Dendritic cell treated with granulocyte-macrophage colony-stimulating factor and Interleukin-4, amounts not matched to agents 40 ng/mL and 50 ng/mL, for 4 days (primary cell): Measurements from ENCODE around the gene ZBTB17.
"Not testable (repeated sequence)": the region's sequence is repeated elsewhere in the genome, so short reads cannot be mapped to it uniquely, and the experiment has no call there.

ENCODE experiments used
- H3K27ac Mint-ChIP-seq: one replicate; pipeline ENCODE4 v1.8.0; 2022; ENCODE audit warnings: mild to moderate bottlenecking, mixed read lengths
- H3K27me3 Mint-ChIP-seq: one replicate; pipeline ENCODE4 v1.8.0; 2022; ENCODE audit warnings: mild to moderate bottlenecking, mixed read lengths
- H3K36me3 Mint-ChIP-seq: one replicate; pipeline ENCODE4 v1.8.0; 2022; ENCODE audit warnings: low read depth, mixed read lengths
- H3K4me1 Mint-ChIP-seq: one replicate; pipeline ENCODE4 v1.8.0; 2022; ENCODE audit warnings: low read depth, mixed read lengths
- H3K4me3 Mint-ChIP-seq: one replicate; pipeline ENCODE4 v1.8.0; 2022; ENCODE audit warnings: mild to moderate bottlenecking, moderate library complexity, mixed read lengths
- H3K9me3 Mint-ChIP-seq: one replicate; pipeline ENCODE4 v1.8.0; 2022; ENCODE audit warnings: mixed read lengths
- intact Hi-C: fragments of 100-400 bp; cut with micrococcal nuclease; formaldehyde crosslinking; loops from one replicate; pipeline ENCODE4 v1.15.0; 2022

Gene ZBTB17

GRCh38 chr1:16005597-16005996 lies 29.7 kb upstream of the ZBTB17 start:
- peaks cover 4% of the 10 kb centered on the region for H3K27me3 Mint-ChIP-seq
- H3K4me1 Mint-ChIP-seq: no peaks in the 10 kb centered on the region
- no peaks in the 10 kb centered on the region for H3K36me3 Mint-ChIP-seq
- intact Hi-C loops: no loop called here
- no peak overlapping the region for H3K4me3 Mint-ChIP-seq
- no peak overlapping the region for H3K27ac Mint-ChIP-seq
- H3K9me3 Mint-ChIP-seq: no peaks in the 10 kb centered on the region

DNA sequence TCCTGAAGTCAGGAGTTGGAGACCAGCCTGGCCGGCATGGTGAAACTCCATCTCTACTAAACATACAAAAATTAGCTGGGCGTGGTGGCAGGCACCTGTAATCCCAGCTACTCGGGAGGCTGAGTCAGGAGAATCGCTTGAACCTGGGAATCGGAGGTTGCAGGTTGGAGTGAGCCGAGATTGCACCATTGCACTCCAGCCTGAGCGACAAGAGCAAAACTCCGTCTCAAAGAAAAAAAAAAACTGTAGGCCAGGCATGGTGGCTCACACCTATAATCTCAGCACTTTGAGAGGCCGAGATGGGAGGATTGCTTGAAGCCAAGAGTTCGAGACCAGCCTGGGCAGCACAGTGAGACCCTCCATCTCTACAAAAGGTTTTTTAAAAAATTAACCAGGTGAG lies 25.4 kb upstream of the ZBTB17 start:
- H3K9me3 Mint-ChIP-seq, H3K4me1 Mint-ChIP-seq, H3K36me3 Mint-ChIP-seq, intact Hi-C loops, H3K27me3 Mint-ChIP-seq, H3K4me3 Mint-ChIP-seq, H3K27ac Mint-ChIP-seq: not testable (repeated sequence)

DNA sequence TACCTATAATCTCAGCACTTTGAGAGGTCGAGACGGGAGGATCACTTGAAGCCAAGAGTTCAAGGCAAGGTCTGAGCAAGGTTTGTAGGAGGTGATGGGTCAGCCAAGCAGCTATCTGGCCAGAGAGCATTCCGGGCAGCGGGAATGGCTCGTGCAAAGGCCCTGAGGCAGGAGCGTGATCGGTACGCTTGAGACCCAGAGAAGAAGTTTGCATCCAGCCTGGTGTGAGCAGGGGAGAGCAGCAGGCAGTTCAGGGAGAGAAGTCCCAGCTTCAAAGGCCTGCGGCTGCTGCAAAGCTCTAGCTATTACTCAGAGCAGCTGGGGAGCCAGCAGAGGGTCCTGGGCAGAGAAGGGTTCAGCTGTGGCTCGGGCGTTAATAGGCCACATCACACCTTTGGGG lies 23.0 kb upstream of the ZBTB17 start:
- intact Hi-C loops: no loop called here
- no peak overlapping the region for H3K27ac Mint-ChIP-seq
- no peak overlapping the region for H3K4me3 Mint-ChIP-seq
- H3K4me1 Mint-ChIP-seq: no peaks in the 10 kb centered on the region
- H3K9me3 Mint-ChIP-seq: no peaks in the 10 kb centered on the region
- H3K27me3 Mint-ChIP-seq: peaks cover 8% of the 10 kb centered on the region
- no peaks in the 10 kb centered on the region for H3K36me3 Mint-ChIP-seq

DNA sequence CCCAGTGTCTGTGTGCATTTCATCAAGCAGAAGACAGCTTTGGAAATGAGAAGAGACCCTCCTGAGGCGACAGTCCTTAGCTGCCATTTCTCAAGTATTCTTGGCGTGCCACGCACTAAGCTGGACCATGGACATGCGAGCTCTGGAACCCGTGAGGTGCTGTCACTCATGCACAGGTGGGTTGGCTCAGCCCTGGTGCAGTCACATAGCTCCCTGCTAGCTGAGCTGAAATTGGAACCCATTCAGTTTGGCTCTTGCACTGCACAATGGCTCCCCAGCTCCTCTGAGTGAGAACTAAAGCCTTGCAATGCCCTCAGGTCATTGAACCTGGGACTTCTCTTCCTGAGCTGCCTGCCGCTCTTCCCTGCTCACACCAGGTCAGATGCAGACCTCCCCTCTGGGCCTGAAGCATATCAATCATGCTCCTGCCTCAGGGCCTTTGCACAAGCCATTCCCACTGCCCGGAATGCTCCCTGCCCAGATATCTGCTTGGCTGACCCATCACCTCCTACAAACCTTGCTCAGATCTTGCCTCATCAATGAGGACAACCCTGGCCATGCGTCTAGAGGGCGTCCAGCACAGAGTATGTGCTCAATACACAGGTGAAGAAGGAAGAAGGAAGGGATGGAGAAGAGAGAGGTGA lies 21.9 kb upstream of the ZBTB17 start:
- intact Hi-C loops: no loop called here
- no peak overlapping the region for H3K27ac Mint-ChIP-seq
- no peaks in the 10 kb centered on the region for H3K4me1 Mint-ChIP-seq
- peaks cover 8% of the 10 kb centered on the region for H3K27me3 Mint-ChIP-seq
- H3K4me3 Mint-ChIP-seq: no peak overlapping the region
- no peaks in the 10 kb centered on the region for H3K9me3 Mint-ChIP-seq
- H3K36me3 Mint-ChIP-seq: no peaks in the 10 kb centered on the region

DNA sequence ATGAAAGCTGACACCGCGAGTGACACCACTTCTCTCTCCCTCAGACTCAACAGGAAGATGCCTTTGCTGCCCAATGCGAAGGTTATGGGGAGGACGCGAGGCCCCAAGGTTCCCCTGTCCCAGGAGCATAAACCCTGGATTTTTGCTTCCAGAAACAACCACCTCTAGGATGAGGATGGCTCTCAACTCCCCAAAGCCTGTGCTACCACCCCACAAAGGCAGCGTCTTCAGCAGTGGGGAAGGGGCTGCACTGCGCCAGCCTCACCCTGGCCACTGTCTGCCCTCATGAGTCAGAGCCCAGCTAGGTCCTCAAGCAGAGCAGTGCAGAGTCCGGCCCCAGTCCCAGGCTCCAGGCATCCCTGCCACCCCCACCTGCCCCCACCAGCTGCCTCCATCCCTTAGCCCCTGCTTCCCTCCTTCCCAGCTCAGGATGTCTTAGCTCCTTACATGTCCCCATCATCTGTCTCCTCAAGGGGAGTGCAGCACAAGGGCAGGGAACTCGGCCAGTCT lies 21.2 kb upstream of the ZBTB17 start:
- H3K9me3 Mint-ChIP-seq: no peaks in the 10 kb centered on the region
- no peak overlapping the region for H3K27ac Mint-ChIP-seq
- H3K27me3 Mint-ChIP-seq: peaks cover 8% of the 10 kb centered on the region
- intact Hi-C loops: no loop called here
- H3K36me3 Mint-ChIP-seq: no peaks in the 10 kb centered on the region
- no peaks in the 10 kb centered on the region for H3K4me1 Mint-ChIP-seq
- no peak overlapping the region for H3K4me3 Mint-ChIP-seq

- H3K4me3 Mint-ChIP-seq: no peak overlapping the region
- intact Hi-C loops: loop anchor here (1.0 kb wide), 1 partner anchor 202 kb away; no protein-coding TSS in a partner anchor
- H3K9me3 Mint-ChIP-seq: no peaks in the 10 kb centered on the region
- no peaks in the 10 kb centered on the region for H3K4me1 Mint-ChIP-seq
- peaks cover 6% of the 10 kb centered on the region for H3K27me3 Mint-ChIP-seq
- H3K27ac Mint-ChIP-seq: no peak overlapping the region
- no peaks in the 10 kb centered on the region for H3K36me3 Mint-ChIP-seq
Measured at GRCh38 chr1:15994590-15995351, 18.9 kb upstream of the ZBTB17 start.

- H3K36me3 Mint-ChIP-seq: no peaks in the 10 kb centered on the region
- no peaks in the 10 kb centered on the region for H3K9me3 Mint-ChIP-seq
- H3K27ac Mint-ChIP-seq: no peak overlapping the region
- H3K27me3 Mint-ChIP-seq: peaks cover 6% of the 10 kb centered on the region
- intact Hi-C loops: loop anchor here (1.0 kb wide), 1 partner anchor 202 kb away; no protein-coding TSS in a partner anchor
- H3K4me1 Mint-ChIP-seq: no peaks in the 10 kb centered on the region
- no peak overlapping the region for H3K4me3 Mint-ChIP-seq
Measured at GRCh38 chr1:15994081-15994480, 18.2 kb upstream of the ZBTB17 start.

GRCh38 chr1:15993666-15994065 lies 17.8 kb upstream of the ZBTB17 start:
- Mint-ChIP-seq H3K27ac (no peak overlapping the region), H3K4me1 (no peaks in the 10 kb centered on the region), H3K27me3 (peaks cover 6% of the 10 kb centered on the region), H3K9me3 (no peaks in the 10 kb centered on the region), H3K36me3 (no peaks in the 10 kb centered on the region), H3K4me3 (no peak overlapping the region)
- intact Hi-C loops: loop anchor here (1.0 kb wide), 1 partner anchor 201 kb away; no protein-coding TSS in a partner anchor

DNA sequence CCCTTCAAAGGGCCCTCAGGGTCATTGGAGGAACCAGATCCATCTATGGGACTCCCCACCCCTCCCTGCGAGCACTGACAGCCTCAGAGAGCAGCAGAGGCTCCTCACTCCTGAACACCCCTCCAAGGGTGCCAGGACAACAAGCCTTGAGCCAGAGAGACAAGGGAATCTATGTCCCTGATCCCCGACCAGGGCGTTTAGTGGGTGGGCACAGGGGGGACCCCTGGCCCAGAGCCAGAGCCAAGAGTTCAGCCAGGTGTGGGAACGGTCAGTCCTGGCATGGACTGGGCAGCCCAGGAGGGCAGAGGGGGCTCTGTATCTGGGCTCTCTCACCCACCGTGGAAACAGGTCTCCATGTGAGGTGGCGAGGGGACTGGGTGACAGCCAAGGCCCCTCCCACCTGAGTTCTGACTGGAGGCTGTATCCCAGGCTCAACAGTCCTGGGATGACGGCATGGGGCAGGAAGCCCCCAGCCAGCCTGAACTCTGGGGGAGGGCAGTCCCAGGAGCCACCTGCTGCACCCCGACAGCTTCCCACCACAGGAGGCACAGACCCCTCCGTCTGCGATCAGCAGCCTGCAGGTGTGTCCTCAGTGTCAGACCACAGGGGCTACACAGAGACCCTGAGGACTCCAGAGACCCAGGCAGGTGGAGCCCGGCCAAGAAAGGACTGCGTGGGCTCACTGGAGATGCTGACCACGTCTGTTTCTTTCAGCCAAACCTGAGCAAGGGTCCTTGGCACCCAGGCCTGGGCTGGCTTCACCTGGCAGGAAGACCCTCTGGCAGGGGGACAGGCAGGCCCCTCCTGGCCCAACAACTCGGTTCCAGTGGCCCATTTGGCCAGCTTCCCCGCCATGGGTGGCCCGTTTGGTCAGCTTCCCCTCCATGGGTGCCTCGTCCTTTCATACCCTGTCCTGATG lies 16.9 kb upstream of the ZBTB17 start:
- H3K9me3 Mint-ChIP-seq: no peaks in the 10 kb centered on the region
- H3K36me3 Mint-ChIP-seq: no peaks in the 10 kb centered on the region
- H3K27me3 Mint-ChIP-seq: peaks cover 3% of the 10 kb centered on the region
- no peak overlapping the region for H3K27ac Mint-ChIP-seq
- no peak overlapping the region for H3K4me3 Mint-ChIP-seq
- intact Hi-C loops: no loop called here
- H3K4me1 Mint-ChIP-seq: no peaks in the 10 kb centered on the region

GRCh38 chr1:15992187-15992553 lies 16.3 kb upstream of the ZBTB17 start:
- Mint-ChIP-seq H3K9me3 (no peaks in the 10 kb centered on the region), H3K27ac (no peak overlapping the region), H3K4me3 (no peak overlapping the region), H3K4me1 (no peaks in the 10 kb centered on the region), H3K27me3 (no peaks in the 10 kb centered on the region), H3K36me3 (no peaks in the 10 kb centered on the region)
- intact Hi-C loops: no loop called here

DNA sequence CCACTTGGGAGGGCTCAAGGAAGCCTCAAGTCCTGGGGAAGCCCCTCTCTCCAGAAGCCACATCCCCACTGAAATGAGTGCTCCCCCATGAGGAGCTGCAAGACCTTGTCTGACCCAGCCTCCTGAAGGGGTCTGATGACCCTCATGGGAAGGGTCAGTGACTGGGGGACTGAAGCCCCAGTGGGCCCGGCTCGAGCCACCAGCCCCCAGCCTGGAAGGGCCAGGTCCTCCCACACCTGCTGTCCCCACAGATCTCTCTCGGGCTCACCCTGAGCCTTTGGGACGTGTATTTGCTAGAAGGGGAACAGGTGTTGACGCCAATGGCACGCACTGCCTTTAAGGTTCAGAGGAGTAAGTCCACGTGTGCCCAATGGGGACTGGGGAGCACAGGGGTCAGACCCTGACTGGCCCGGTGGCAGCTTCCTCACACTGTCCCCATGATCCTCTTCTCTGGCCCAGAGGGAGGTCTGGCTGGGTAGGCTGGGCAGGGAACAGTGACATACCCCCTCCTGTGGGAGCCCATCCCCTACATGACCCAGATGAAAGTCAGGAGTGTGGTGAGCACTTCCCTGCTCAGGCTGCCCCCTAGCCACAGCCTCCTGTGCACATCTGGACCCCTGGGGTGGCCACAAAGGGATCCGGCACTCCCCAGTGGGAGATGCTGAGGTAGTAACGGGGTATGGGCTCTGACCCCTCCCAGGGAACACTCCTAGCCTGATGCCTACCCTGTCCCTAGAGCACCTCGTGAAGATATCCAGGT lies 15.7 kb upstream of the ZBTB17 start:
- Mint-ChIP-seq H3K4me3 (no peak overlapping the region), H3K9me3 (no peaks in the 10 kb centered on the region), H3K27ac (no peak overlapping the region), H3K27me3 (no peaks in the 10 kb centered on the region), H3K36me3 (no peaks in the 10 kb centered on the region), H3K4me1 (no peaks in the 10 kb centered on the region)
- intact Hi-C loops: no loop called here

DNA sequence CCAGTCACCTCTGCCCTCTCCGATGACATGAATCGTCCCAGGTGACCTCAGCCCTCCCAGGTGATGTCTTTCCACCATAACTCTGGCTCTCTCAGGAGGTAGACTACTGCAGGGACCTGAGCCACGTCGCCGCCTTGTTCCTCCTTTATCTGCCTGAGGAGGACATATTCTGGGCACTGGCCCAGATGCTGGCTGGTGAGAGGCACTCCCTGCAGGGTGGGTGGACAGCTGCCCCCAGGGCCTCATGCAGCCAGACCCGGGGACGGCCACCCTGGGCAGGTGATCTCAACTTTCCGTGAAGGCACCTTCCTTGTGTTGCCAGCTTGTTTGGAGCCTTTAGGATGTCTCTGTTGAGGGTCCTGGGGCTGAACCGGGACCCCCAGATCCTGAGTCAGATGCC lies 13.9 kb upstream of the ZBTB17 start:
- intact Hi-C loops: no loop called here
- H3K9me3 Mint-ChIP-seq: no peaks in the 10 kb centered on the region
- no peaks in the 10 kb centered on the region for H3K36me3 Mint-ChIP-seq
- H3K27ac Mint-ChIP-seq: no peak overlapping the region
- H3K4me3 Mint-ChIP-seq: no peak overlapping the region
- H3K27me3 Mint-ChIP-seq: no peaks in the 10 kb centered on the region
- peaks cover 8% of the 10 kb centered on the region for H3K4me1 Mint-ChIP-seq

DNA sequence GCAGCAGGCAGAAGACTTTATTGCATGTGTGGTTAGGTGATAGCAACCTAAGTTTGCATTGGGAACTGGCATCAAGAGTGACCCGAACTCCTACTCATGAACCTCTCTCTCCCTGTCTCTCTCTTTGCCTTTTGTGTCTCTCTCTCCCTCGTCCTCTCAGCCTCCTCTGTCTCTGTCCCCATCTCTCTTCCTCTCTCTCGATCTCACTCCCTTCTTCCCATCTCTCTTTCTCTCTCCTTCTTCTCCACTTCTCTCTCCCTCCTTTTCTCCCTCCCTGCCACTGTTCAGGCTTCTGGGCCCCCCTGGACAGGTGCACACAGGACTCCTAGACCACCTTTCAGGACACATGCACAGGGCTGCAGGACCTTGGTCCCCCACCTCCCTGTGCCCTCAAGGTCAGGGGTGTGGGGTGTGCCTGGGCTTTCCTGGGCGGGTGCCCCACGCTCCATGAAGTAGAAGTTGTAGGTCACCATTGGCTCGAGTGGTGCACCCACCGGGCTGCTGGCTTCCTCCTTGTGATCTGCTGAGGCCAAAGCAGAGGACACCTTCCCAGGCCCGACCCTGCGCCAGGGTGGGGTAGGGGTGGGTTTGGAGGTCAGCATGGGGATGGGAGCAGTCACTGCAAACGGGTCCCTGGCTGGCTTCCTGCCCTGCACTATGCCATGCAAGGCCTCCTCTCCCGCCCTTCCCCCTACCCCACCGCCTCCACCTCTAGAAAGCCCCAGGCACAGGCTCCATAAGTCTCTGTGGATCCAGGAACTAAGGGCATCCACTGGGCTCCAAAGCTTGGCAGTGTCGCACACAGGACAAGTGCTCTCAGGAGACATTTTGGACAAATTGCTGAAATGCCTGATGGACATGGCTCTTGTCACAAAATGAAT lies 13.2 kb upstream of the ZBTB17 start:
- Mint-ChIP-seq H3K36me3 (no peaks in the 10 kb centered on the region), H3K9me3 (no peaks in the 10 kb centered on the region), H3K4me1 (peaks cover 8% of the 10 kb centered on the region), H3K27ac (no peak overlapping the region), H3K4me3 (no peak overlapping the region), H3K27me3 (no peaks in the 10 kb centered on the region)
- intact Hi-C loops: no loop called here
